GM12878 (cell line): ENCODE measurements around the gene CS. TPM values are rescaled to one million over a fixed set of nuclear protein-coding genes. Genes with fewer than 3 reads are reported as not detected.

Experiments used
- ATF7 ChIP-seq: fragments of 450-650 bp; IDR thresholded peaks from 2 replicates; pipeline ENCODE4 v1.6.1; 2016; ENCODE audit warnings: low read depth, mild to moderate bottlenecking
- CBFB ChIP-seq: IDR thresholded peaks from 2 replicates; pipeline ENCODE4 v1.6.1; 2016; ENCODE audit warnings: antibody characterized with exemption, low read depth
- CHD2 ChIP-seq: IDR thresholded peaks from 2 replicates; pipeline ENCODE4 v1.6.1; 2011; ENCODE audit warnings: low read depth, low read length, improper control_type of control experiment, borderline replicate concordance
- EGR1 ChIP-seq, 2 experiments: IDR thresholded peaks; 1 replicate in 1 of 2; 2 replicates in 1 of 2; pipeline ENCODE4 v1.6.1; 2011 to 2012; ENCODE audit warnings: low read depth in 2 of 2, low read length in 2 of 2, borderline replicate concordance in 1 of 2, mild to moderate bottlenecking in 1 of 2, moderate library complexity in 1 of 2
- FOXK2 ChIP-seq: fragments of 450-650 bp; IDR thresholded peaks from 2 replicates; pipeline ENCODE4 v1.6.1; 2017; ENCODE audit warnings: mild to moderate bottlenecking, moderate library complexity
- HDAC6 ChIP-seq: fragments of 200-600 bp; sonication (generic); IDR thresholded peaks from one replicate; pipeline ENCODE4 v1.8.0; 2017; ENCODE audit warnings: antibody characterized with exemption; ENCODE audit not compliant: unreplicated experiment
- IKZF2 ChIP-seq, 2 experiments: fragments of 450-650 bp; IDR thresholded peaks; 2 replicates each; pipeline ENCODE4 v1.6.1; 2017; ENCODE audit warnings: mild to moderate bottlenecking in 2 of 2, moderate library complexity in 2 of 2
- NFIC ChIP-seq: IDR thresholded peaks from 2 replicates; pipeline ENCODE4 v1.6.1; 2012; ENCODE audit warnings: low read depth, mild to moderate bottlenecking, inconsistent platforms, low read length, moderate library complexity
- NFYB ChIP-seq: IDR thresholded peaks from 2 replicates; pipeline ENCODE4 v1.6.1; 2011; ENCODE audit warnings: low read depth, mild to moderate bottlenecking, low read length, improper control_type of control experiment, moderate library complexity; ENCODE audit not compliant: insufficient read depth
- NR2F1 ChIP-seq: fragments of 450-650 bp; conservative IDR thresholded peaks from 2 replicates; pipeline ENCODE4 v1.6.1; 2017; ENCODE audit warnings: mild to moderate bottlenecking
- RAD21 ChIP-seq: IDR thresholded peaks from 2 replicates; pipeline ENCODE4 v1.6.1; 2011; ENCODE audit warnings: mild to moderate bottlenecking, low read depth, low read length, moderate library complexity; ENCODE audit not compliant: insufficient read depth
- SMAD1 ChIP-seq: fragments of 450-650 bp; IDR thresholded peaks from 2 replicates; pipeline ENCODE4 v1.6.1; 2018; ENCODE audit warnings: mild to moderate bottlenecking, low read depth; ENCODE audit not compliant: partially characterized antibody
- TCF12 ChIP-seq: IDR thresholded peaks from 2 replicates; pipeline ENCODE4 v1.6.1; 2011; ENCODE audit warnings: low read depth, mild to moderate bottlenecking, low read length
- polyA plus RNA-seq, 11 experiments: library from polyadenylated mRNA; depleted of rRNA in 4 of 11; unstranded in 6 of 11; stranded (reverse) in 5 of 11; fragments of >200 nt; fragmentation: Nextera tagmentation in 4 of 11; fragmentation: Illumina TruSeq in 1 of 11; extraction: Ambion mirVana in 4 of 11; extraction: Trizol in 1 of 11; gene quantifications; 1 replicate in 1 of 11; 2 replicates in 10 of 11; pipeline versions ENCODE4 v1.2.1 to v1.2.3, GENCODE V29; 2011 to 2016; ENCODE audit warnings: inconsistent platforms in 2 of 11, missing spikeins in 2 of 11, low read depth in 1 of 11
- total RNA-seq, 4 experiments: library from RNA; depleted of rRNA in 3 of 4; stranded (reverse); fragments of >200 nt in 3 of 4; fragmentation: Illumina TruSeq in 1 of 4; extraction: Trizol in 1 of 4; gene quantifications; 2 replicates each; pipeline versions ENCODE4 v1.2.1 to v1.2.3, GENCODE V29; 2013 to 2021
- TF ChIP-seq, protein P1 (sequence below): fragments of 450-650 bp; IDR thresholded peaks from 2 replicates; pipeline ENCODE4 v1.6.1; 2017; ENCODE audit warnings: mild to moderate bottlenecking, moderate library complexity
- TF ChIP-seq, protein P2 (sequence below): IDR thresholded peaks from 2 replicates; pipeline ENCODE4 v1.6.1; 2012; ENCODE audit warnings: low read depth, low read length, improper control_type of control experiment
- TF ChIP-seq, protein P3 (sequence below): IDR thresholded peaks from 2 replicates; pipeline ENCODE4 v1.6.1; 2012; ENCODE audit warnings: low read depth, low read length, improper control_type of control experiment
- TF ChIP-seq, protein P4 (sequence below): IDR thresholded peaks from 2 replicates; pipeline ENCODE4 v1.6.1; 2011; ENCODE audit warnings: borderline replicate concordance, low read depth, mild to moderate bottlenecking, moderate library complexity, low read length; ENCODE audit not compliant: insufficient read depth, poor library complexity, severe bottlenecking

The CS gene
- total and polyA plus RNA-seq, 10 of the 15 experiments (the other 5 are each of a cell fraction or from before 2014, with no cell fraction given), result 64.9 to 276 (median 139) TPM

DNA sequence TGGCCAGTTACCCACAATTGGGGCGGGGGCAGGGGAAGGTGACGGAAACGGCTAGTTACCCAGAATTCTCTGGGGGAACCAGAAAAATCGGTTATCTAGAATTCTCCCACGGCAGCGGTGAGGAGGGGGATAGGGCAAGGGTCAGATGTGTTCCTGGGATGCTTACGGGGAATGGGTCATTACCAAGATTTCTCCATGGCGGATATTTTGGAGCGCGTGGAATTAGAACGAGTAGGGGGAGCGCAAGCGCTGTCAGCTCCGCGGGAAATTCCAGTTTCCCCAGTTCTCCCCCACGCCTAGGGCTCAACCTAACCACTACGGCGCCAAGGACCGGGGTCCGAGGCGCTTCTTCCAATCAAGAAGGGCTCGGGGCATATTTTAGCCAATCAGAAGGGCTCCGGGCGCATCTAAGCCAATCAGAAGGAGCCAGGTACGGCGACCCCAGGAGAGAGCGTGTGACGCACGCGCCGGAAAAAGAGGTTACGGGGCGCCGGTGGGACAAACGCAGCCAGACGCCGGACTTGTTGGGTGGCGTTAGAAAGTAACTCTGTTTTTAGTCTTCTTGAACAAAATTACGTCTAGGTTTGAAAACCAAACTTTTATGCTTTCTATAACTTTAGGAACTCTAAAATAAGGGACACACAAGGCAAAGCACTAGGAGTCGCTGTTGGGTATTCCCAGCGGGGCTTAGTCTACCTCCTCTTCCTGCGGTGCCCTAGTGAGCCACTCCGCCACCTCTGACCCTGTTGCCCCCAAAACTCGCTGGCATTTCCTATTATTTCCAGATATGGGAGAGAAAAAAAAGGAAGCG lies 33.8 kb upstream of the CS start, which contains the start of gene PAN2 (continued):
- TF ChIP-seq HDAC6, result peak; percentile 53
- TF ChIP-seq, protein P1, sequence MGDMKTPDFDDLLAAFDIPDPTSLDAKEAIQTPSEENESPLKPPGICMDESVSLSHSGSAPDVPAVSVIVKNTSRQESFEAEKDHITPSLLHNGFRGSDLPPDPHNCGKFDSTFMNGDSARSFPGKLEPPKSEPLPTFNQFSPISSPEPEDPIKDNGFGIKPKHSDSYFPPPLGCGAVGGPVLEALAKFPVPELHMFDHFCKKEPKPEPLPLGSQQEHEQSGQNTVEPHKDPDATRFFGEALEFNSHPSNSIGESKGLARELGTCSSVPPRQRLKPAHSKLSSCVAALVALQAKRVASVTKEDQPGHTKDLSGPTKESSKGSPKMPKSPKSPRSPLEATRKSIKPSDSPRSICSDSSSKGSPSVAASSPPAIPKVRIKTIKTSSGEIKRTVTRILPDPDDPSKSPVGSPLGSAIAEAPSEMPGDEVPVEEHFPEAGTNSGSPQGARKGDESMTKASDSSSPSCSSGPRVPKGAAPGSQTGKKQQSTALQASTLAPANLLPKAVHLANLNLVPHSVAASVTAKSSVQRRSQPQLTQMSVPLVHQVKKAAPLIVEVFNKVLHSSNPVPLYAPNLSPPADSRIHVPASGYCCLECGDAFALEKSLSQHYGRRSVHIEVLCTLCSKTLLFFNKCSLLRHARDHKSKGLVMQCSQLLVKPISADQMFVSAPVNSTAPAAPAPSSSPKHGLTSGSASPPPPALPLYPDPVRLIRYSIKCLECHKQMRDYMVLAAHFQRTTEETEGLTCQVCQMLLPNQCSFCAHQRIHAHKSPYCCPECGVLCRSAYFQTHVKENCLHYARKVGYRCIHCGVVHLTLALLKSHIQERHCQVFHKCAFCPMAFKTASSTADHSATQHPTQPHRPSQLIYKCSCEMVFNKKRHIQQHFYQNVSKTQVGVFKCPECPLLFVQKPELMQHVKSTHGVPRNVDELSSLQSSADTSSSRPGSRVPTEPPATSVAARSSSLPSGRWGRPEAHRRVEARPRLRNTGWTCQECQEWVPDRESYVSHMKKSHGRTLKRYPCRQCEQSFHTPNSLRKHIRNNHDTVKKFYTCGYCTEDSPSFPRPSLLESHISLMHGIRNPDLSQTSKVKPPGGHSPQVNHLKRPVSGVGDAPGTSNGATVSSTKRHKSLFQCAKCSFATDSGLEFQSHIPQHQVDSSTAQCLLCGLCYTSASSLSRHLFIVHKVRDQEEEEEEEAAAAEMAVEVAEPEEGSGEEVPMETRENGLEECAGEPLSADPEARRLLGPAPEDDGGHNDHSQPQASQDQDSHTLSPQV, result no peak
- peak in 1 of 2 experiments; percentile 3; a peak in 1 of 3 replicates for TF ChIP-seq EGR1 (IDR thresholded peaks at IDR 0.05; ENCODE audit: borderline replicate concordance in 1 of 2, low read depth in 2 of 2, low read length in 2 of 2)
- peak; percentile 96 for TF ChIP-seq NR2F1
- TF ChIP-seq FOXK2, result peak; percentile 91
- TF ChIP-seq ATF7, result peak; percentile 94
- TF ChIP-seq, protein P2, sequence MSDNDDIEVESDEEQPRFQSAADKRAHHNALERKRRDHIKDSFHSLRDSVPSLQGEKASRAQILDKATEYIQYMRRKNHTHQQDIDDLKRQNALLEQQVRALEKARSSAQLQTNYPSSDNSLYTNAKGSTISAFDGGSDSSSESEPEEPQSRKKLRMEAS, result peak; percentile 24; the same call in 1 of the 2 replicates
- TF ChIP-seq, protein P3, sequence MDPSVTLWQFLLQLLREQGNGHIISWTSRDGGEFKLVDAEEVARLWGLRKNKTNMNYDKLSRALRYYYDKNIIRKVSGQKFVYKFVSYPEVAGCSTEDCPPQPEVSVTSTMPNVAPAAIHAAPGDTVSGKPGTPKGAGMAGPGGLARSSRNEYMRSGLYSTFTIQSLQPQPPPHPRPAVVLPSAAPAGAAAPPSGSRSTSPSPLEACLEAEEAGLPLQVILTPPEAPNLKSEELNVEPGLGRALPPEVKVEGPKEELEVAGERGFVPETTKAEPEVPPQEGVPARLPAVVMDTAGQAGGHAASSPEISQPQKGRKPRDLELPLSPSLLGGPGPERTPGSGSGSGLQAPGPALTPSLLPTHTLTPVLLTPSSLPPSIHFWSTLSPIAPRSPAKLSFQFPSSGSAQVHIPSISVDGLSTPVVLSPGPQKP, result no peak
- peak; percentile 96 for TF ChIP-seq NFYB
- peak; percentile 78 for TF ChIP-seq SMAD1
- TF ChIP-seq CHD2, result peak; percentile 92
- TF ChIP-seq, protein P4, sequence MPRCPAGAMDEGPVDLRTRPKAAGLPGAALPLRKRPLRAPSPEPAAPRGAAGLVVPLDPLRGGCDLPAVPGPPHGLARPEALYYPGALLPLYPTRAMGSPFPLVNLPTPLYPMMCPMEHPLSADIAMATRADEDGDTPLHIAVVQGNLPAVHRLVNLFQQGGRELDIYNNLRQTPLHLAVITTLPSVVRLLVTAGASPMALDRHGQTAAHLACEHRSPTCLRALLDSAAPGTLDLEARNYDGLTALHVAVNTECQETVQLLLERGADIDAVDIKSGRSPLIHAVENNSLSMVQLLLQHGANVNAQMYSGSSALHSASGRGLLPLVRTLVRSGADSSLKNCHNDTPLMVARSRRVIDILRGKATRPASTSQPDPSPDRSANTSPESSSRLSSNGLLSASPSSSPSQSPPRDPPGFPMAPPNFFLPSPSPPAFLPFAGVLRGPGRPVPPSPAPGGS, result peak; percentile 49
- peak; percentile 35; the same call in 1 of the 2 replicates for TF ChIP-seq NFIC
- TF ChIP-seq CBFB, result no peak; the same call in none of the 2 replicates
- TF ChIP-seq IKZF2 (IDR thresholded peaks at IDR 0.05), result peak; percentile 73 to 77
- TF ChIP-seq RAD21, result peak; percentile 33; the same call in 1 of the 2 replicates
- peak; percentile 32; the same call in 1 of the 2 replicates for TF ChIP-seq TCF12
